Body of pancreas (tissue), 4 donors: ENCODE results near the gene DUS1L. TPM values are rescaled to one million over a fixed set of nuclear protein-coding genes. Genes with fewer than 3 reads are reported as not detected.

Source experiments
- ATAC-seq: fragments of 150-250 bp; one replicate; pipeline ENCODE4 v1.9.1; 2016
- DNase-seq, 4 donors: peaks; one replicate each; pipeline ENCODE4 v3.0.0-alpha.2; 2019
- H3K27ac ChIP-seq, 4 donors: fragments of 200-600 bp; sonication (generic); 1 replicate in 3 of 4; 2 replicates in 1 of 4; pipeline versions ENCODE4 v1.5.1 to v1.6.1; 2016 to 2019; ENCODE audit warnings: mild to moderate bottlenecking in 1 of 4, mixed read lengths in 1 of 4, moderate library complexity in 1 of 4
- H3K27me3 ChIP-seq, 2 donors: fragments of 200-600 bp; sonication (generic); one replicate each; pipeline ENCODE4 v1.6.0; 2016; ENCODE audit warnings: mild to moderate bottlenecking in 1 of 2
- H3K36me3 ChIP-seq, 2 donors: fragments of 200-600 bp; sonication (generic); replicated peaks in 1 of 2; 2 replicates each; pipeline ENCODE4 v1.5.1; 2016; ENCODE audit warnings: low read depth in 2 of 2; ENCODE audit not compliant: insufficient read depth in 1 of 2
- H3K4me1 ChIP-seq: fragments of 200-600 bp; sonication (generic); one replicate; pipeline ENCODE4 v1.6.0; 2016
- H3K4me3 ChIP-seq, 2 donors: fragments of 200-600 bp; sonication (generic); 1 replicate in 1 of 2; 2 replicates in 1 of 2; pipeline ENCODE4 v1.5.1; 2016 to 2019
- H3K9me3 ChIP-seq, 3 donors: fragments of 200-600 bp; sonication (generic); 1 replicate in 2 of 3; 2 replicates in 1 of 3; pipeline ENCODE4 v1.5.1; 2016
- CTCF ChIP-seq, 7 experiments: fragments of 450-650 bp in 4 of 7; fragments of 200-600 bp in 3 of 7; sonication (generic) in 3 of 7; IDR thresholded peaks; one replicate each; pipeline ENCODE4 v1.5.1; 2016 to 2019; ENCODE audit warnings: antibody characterized with exemption in 7 of 7
- POLR2A ChIP-seq, 3 donors: fragments of 450-650 bp; IDR thresholded peaks; one replicate each; pipeline ENCODE4 v1.6.1; 2016; ENCODE audit warnings: antibody characterized with exemption in 3 of 3, mild to moderate bottlenecking in 2 of 3
- WGBS, 2 donors: methylation state at CpG; one replicate each; pipeline ENCODE4 v1.1.5; 2017; 5-methylcytosine and 5-hydroxymethylcytosine counted together
- intact Hi-C: fragments of 100-400 bp; cut with DNase I; formaldehyde crosslinking; loops from one replicate; pipeline ENCODE4 v1.15.1; 2023
- total RNA-seq, 2 donors: library from RNA; depleted of rRNA; stranded (reverse); fragments of >200 nt; gene quantifications; one replicate each; pipeline ENCODE4 v1.1.0, GENCODE V29; 2016

Gene DUS1L
- total RNA-seq, 2 donors from 2014 or later, result 76.0 to 128 TPM

- Histone ChIP-seq H3K36me3 (peaks cover 21 to 56% of the 10 kb centered on the region in 2 donors), H3K27me3 (no peaks in the 10 kb centered on the region), H3K4me3 (no peak overlapping the region), H3K9me3 (no peaks in the 10 kb centered on the region), H3K27ac (no peak overlapping the region), H3K4me1 (no peaks in the 10 kb centered on the region)
- DNase-seq (no peak), ATAC-seq (no peak)
- no peak for TF ChIP-seq CTCF (IDR thresholded peaks at IDR 0.05)
- TF ChIP-seq POLR2A (IDR thresholded peaks at IDR 0.05), result no peak
- WGBS, 2 donors, result 90 to 91% methylated on average over 20 to 49 of the region's 49 CpGs
- intact Hi-C loops, result no loop called here
These were observed 19.6 kb upstream of the DUS1L start for GRCh38 chr17:82085031-82085861.

DNA sequence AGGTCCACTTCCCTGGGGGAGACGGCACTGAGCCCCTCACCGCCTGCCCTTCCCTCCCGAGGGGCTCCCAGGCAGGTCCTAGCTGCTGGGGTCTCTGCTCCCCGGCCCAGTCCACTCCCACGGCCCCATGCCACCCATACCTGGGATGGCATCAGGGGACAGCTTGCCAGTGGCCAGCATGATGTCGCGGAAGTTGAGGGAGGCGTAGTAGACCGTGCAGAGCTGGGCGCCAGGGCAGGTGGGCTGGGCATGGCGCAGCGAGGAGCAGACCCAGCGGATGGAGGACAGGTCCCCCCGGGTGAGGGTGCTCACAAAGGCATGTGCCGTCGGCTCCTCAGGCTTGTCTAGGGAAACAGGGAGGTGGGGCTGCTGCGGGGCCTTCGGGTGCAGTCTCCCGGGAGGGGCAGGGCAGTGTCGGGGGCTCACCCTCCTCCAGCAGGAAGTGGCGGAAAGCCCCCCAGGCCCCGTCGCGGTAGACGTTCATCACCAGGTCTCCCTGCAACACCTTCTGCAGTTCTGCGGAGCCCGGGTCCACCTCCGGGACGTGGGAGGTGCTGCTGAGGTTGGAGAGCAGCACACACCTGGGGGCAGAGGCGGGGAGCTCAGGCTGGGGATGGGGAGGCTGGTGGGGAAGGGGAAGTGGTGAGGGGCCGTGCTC lies 18.9 kb upstream of the DUS1L start:
- no peaks in the 10 kb centered on the region for H3K27me3 ChIP-seq
- no peak overlapping the region for H3K27ac ChIP-seq
- 88 to 100% methylated on average over 7 to 26 of the region's 31 CpGs for WGBS, 2 donors
- no peak for TF ChIP-seq CTCF (IDR thresholded peaks at IDR 0.05)
- TF ChIP-seq POLR2A (IDR thresholded peaks at IDR 0.05), result no peak
- no peaks in the 10 kb centered on the region for H3K9me3 ChIP-seq
- H3K36me3 ChIP-seq, result peaks cover 21 to 58% of the 10 kb centered on the region in 2 donors
- DNase-seq (no peak), ATAC-seq (no peak)
- H3K4me1 ChIP-seq, result no peaks in the 10 kb centered on the region
- no peak overlapping the region for H3K4me3 ChIP-seq
- intact Hi-C loops, result no loop called here

GRCh38 chr17:82083533-82084359 lies 18.1 kb upstream of the DUS1L start:
- TF ChIP-seq POLR2A (IDR thresholded peaks at IDR 0.05), result no peak
- TF ChIP-seq CTCF (IDR thresholded peaks at IDR 0.05), result no peak
- H3K36me3 ChIP-seq, result peaks cover 18 to 52% of the 10 kb centered on the region in 2 donors
- H3K27ac ChIP-seq, result no peak overlapping the region
- intact Hi-C loops, result no loop called here
- no peak for ATAC-seq
- 93 to 95% methylated on average over 34 to 43 of the region's 55 CpGs for WGBS, 2 donors
- H3K27me3 ChIP-seq, result no peaks in the 10 kb centered on the region
- no peak for DNase-seq
- no peaks in the 10 kb centered on the region for H3K4me1 ChIP-seq
- H3K9me3 ChIP-seq, result no peaks in the 10 kb centered on the region
- no peak overlapping the region for H3K4me3 ChIP-seq

DNA sequence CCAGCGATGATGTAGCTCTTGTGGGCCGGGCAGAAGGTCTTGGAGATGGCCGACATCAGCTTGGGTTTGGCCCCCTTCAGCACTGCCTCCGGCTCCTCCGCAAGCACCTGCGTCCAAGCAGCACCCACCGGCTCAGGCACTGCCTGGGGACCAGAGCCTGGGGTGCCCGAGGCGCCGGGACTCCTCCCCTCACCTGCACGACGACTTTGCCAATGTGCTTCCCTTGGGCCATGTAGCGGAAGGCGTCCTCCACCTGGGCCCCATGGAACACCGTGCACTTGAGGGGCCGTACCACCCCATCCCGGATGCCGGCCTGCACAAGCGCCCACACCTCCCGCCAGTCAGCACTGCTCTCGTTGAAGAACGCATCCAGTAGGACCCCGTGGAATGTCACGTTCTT lies 17.4 kb upstream of the DUS1L start:
- TF ChIP-seq CTCF (IDR thresholded peaks at IDR 0.05), result no peak
- TF ChIP-seq POLR2A (IDR thresholded peaks at IDR 0.05), result no peak
- Histone ChIP-seq H3K9me3 (no peaks in the 10 kb centered on the region), H3K4me1 (no peaks in the 10 kb centered on the region), H3K4me3 (no peak overlapping the region), H3K36me3 (peaks cover 12 to 46% of the 10 kb centered on the region in 2 donors), H3K27ac (no peak overlapping the region), H3K27me3 (no peaks in the 10 kb centered on the region)
- intact Hi-C loops, result no loop called here
- WGBS, 2 donors, result 80 to 95% methylated on average over 3 to 24 of the region's 24 CpGs
- DNase-seq (no peak), ATAC-seq (no peak)
